Measurements from ENCODE around the gene TSPYL2.

The TSPYL2 gene

DNA sequence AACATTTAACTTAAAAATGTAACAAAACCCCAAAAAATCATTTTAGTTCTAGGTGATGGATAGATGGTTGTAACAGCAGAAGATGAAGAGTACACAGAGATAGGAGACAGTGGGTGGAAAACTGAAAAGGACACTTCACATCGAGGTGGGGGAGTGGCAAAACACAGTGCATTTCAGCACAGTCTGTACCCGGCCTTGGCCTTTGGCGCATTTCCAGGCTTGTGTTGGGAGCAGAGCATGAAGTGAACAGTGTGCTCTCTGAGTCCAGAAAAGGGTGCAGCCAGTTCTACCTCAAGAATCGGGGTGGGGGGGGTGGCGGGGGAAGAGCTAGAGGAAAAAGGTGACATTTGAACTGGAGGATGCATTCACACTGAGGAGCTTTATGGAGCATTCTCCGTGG lies 4.3 kb downstream of the TSPYL2 start:
- no peak overlapping the region for H3K4me3 ChIP-seq (ENCODE audit: low read length)
- DNase-seq (ENCODE audit: low read depth): no peak
- TF ChIP-seq, protein P1, sequence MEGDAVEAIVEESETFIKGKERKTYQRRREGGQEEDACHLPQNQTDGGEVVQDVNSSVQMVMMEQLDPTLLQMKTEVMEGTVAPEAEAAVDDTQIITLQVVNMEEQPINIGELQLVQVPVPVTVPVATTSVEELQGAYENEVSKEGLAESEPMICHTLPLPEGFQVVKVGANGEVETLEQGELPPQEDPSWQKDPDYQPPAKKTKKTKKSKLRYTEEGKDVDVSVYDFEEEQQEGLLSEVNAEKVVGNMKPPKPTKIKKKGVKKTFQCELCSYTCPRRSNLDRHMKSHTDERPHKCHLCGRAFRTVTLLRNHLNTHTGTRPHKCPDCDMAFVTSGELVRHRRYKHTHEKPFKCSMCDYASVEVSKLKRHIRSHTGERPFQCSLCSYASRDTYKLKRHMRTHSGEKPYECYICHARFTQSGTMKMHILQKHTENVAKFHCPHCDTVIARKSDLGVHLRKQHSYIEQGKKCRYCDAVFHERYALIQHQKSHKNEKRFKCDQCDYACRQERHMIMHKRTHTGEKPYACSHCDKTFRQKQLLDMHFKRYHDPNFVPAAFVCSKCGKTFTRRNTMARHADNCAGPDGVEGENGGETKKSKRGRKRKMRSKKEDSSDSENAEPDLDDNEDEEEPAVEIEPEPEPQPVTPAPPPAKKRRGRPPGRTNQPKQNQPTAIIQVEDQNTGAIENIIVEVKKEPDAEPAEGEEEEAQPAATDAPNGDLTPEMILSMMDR (IDR thresholded peaks at IDR 0.05; ENCODE audit: insufficient read depth, low read depth, low read length, missing control alignments): no peak

DNA sequence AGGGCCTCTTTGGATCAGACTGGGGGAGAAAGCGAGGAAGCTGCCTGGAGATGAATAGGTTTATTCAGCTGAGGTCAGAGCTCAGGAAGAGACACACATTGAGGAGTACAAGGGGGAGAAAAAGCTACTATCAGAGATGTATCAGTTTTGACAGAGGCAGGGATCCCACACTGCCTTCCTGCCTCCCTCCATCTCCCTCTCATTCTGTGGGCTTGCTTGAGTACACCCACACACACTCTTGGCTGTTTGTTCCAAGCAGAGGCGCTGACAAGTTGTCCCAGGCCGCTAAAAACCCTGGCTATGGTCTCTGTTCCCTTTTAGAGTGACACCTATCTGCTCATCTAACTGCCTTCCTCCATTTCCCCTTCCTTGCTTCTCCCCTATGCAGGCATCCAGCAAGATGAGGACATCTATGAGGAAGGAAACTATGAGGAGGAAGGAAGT lies 5.2 kb downstream of the TSPYL2 start:
- H3K4me3 ChIP-seq (ENCODE audit: low read length): no peak overlapping the region
- no peak for DNase-seq (ENCODE audit: low read depth)
- TF ChIP-seq, protein P1 (IDR thresholded peaks at IDR 0.05; ENCODE audit: insufficient read depth, low read depth, low read length, missing control alignments): no peak

DNA sequence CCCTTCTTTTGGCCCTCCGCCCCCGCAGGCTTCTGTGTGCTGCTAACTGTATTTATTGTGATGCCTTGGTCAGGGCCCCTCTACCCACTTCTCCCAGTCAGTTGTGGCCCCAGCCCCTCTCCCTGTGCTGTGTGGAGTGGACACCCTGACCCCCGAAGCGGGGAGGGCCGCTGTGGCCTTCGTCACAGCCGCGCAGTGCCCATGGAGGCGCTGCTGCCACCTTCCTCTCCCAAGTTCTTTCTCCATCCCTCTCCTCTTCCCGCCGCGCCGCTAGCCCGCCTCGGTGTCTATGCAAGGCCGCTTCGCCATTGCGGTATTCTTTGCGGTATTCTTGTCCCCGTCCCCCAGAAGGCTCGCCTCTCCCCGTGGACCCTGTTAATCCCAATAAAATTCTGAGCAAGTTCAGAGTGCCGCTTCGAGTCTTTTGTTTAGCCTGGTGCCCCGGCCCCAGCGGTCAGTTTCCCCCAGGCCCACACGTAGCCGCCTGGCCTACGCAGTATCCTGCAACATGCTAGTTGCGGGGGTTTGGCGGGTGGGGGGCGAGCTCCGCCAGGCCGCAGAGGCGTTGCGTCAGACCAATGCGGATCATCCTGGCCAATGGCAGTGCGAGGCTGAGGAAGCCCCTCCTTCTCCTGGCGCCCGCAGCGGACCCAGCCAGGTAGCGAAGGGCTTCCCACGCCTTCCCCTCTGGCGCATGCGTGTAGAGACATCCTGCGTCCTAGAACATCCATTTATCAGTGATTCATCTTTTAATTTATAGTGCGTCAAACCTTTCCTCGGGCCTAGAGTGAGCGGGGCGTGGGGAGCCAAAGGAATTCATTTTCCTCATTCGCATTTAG lies 6.2 kb downstream of the TSPYL2 start:
- DNase-seq (ENCODE audit: low read depth): peak; percentile 89
- TF ChIP-seq, protein P1 (IDR thresholded peaks at IDR 0.05; ENCODE audit: insufficient read depth, low read depth, low read length, missing control alignments): no peak
- H3K4me3 ChIP-seq (ENCODE audit: low read length): peak overlapping the region; percentile 47

DNA sequence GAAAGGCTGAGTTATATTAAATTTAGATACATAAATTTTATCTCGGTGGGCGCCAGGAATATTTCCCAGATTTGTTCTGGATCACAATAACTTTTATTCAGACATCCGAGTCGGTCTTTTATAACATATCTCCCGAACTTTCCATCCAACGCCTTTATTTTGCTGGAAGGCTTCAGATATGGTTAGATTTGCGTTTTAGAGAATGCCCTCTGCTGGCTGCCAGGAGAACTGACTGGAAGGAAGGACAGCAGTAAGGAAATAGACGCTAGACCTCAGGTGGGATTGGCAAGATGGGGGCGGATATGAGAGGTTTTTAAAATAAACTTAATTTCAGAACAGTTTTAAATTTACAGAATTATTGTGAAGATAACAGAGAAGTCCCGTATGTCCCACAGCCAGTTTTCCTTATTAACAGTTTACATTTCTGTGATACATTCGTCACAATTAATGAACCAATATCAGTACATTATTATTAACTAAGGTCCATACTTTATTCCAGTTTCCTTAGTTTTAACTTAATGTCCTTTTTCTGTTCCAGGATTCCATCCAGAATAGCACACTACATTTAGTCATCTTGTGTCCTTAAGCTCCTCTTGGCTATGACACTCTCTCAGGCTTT lies 7.2 kb downstream of the TSPYL2 start:
- TF ChIP-seq, protein P1 (IDR thresholded peaks at IDR 0.05; ENCODE audit: insufficient read depth, low read depth, low read length, missing control alignments): peak; percentile 82
- peak; percentile 65 for DNase-seq (ENCODE audit: low read depth)
- H3K4me3 ChIP-seq (ENCODE audit: low read length): peak overlapping the region; percentile 47

DNA sequence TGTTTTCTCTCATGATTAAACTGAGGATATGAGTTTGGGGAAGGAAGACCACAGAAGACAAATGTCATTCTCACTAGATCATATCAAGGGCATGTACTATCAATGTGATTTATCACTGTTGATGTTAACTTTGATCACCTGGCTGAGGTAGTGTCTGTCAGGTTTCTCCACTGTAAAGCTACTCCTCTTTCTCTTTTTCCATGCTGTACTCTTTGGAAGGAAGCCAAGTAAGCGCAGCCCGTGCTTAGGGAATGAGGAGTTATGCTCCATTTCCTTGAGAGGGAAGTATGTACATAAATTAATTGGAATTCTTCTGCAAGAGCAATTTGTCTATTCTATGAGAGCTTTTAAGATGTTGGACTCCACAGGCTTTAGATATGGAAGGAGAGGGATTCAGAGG lies 7.8 kb downstream of the TSPYL2 start:
- TF ChIP-seq, protein P1 (IDR thresholded peaks at IDR 0.05; ENCODE audit: insufficient read depth, low read depth, low read length, missing control alignments): no peak
- DNase-seq (ENCODE audit: low read depth): no peak
- no peak overlapping the region for H3K4me3 ChIP-seq (ENCODE audit: low read length)

DNA sequence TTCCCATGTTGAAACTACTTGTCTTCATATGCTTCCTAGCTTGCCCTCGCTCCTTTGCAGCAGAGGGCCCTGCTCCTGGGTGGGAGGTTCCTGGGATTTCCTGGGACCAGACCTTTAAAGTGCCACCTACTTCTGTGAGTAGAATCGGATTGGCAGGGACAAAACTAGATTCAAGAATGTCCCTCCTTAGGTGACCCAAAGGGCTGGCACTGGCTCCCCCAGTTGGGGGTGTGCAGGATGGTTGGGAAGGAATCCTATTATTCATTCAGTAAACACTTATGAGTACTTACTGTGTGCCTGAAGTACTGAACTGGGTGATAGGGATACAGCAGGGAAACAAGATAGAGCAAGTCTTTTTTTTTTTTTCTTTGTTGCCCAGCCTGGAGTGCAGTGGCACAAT lies 9.2 kb downstream of the TSPYL2 start:
- TF ChIP-seq, protein P1 (IDR thresholded peaks at IDR 0.05; ENCODE audit: insufficient read depth, low read depth, low read length, missing control alignments): no peak
- no peak for DNase-seq (ENCODE audit: low read depth)
- no peak overlapping the region for H3K4me3 ChIP-seq (ENCODE audit: low read length)

Measured in epithelial cell of esophagus (primary cell).